Hepatocyte (in vitro differentiated cells): ENCODE data around the gene ADAMTSL1.

Source experiments
- EZH2 ChIP-seq: fragments of 200-600 bp; sonication (generic); IDR thresholded peaks from 2 replicates; pipeline ENCODE4 v1.6.1; 2016; ENCODE audit warnings: antibody characterized with exemption, mild to moderate bottlenecking, borderline replicate concordance
- TF ChIP-seq, protein P1 (sequence below): fragments of 200-600 bp; sonication (generic); IDR thresholded peaks from 2 replicates; pipeline ENCODE4 v1.5.1; 2016; ENCODE audit warnings: antibody characterized with exemption, mild to moderate bottlenecking; ENCODE audit not compliant: poor library complexity

DNA sequence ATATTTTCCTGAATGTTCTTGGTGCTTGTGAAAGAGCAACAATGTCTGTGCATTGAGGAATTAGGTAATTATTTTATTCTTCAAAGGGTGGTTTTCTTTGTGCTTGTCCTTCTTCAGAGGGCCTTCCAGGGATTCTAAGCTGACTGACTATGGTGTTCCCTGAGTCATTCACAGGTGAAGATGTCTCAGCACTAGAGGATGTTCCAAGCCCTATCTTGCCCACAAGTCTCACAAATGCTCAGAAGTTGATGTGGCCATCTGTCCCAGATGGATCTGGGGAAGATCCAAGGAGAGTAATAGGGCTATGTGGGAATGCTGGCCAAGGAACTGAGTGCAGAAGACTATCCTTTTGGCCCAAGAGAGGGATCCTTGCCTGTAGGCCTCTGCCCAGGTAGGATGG lies 120.9 kb downstream of the ADAMTSL1 start:
- TF ChIP-seq, protein P1, sequence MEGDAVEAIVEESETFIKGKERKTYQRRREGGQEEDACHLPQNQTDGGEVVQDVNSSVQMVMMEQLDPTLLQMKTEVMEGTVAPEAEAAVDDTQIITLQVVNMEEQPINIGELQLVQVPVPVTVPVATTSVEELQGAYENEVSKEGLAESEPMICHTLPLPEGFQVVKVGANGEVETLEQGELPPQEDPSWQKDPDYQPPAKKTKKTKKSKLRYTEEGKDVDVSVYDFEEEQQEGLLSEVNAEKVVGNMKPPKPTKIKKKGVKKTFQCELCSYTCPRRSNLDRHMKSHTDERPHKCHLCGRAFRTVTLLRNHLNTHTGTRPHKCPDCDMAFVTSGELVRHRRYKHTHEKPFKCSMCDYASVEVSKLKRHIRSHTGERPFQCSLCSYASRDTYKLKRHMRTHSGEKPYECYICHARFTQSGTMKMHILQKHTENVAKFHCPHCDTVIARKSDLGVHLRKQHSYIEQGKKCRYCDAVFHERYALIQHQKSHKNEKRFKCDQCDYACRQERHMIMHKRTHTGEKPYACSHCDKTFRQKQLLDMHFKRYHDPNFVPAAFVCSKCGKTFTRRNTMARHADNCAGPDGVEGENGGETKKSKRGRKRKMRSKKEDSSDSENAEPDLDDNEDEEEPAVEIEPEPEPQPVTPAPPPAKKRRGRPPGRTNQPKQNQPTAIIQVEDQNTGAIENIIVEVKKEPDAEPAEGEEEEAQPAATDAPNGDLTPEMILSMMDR = no peak
- TF ChIP-seq EZH2 = no peak
